PC-3 (cell line): Measurements from ENCODE around the gene USP17L19. TPM values are rescaled to one million over a fixed set of nuclear protein-coding genes. Genes with fewer than 3 reads are reported as not detected.
"Not testable (repeated sequence)": the region's sequence is repeated elsewhere in the genome, so short reads cannot be mapped to it uniquely, and the experiment has no call there.

Experiments used
- ATAC-seq: fragments of 200-7000 bp; cut with Tn5 transposase; 2 replicates; pipeline ENCODE4 v1.9.1; 2020; ENCODE audit warnings: mild to moderate bottlenecking, moderate library complexity
- BruUV-seq: library from RNA; stranded (reverse); fragments of 400-500 nt; replicated peaks from 2 replicates; lab custom pipeline; 2021; lab: Mats Ljungman, UMichigan
- CTCF ChIA-PET: fragments of 300-600 bp; sonication (Branson Sonifier 250); formaldehyde crosslinking; loops from one replicate; lab custom pipeline; 2022; ENCODE audit warnings: antibody characterized with exemption; lab: Charles Lee
- POLR2A ChIA-PET: fragments of 300-600 bp; sonication (Branson Sonifier 250); formaldehyde crosslinking; loops from one replicate; lab custom pipeline; 2022; ENCODE audit warnings: antibody characterized with exemption; ENCODE audit not compliant: unreplicated experiment; lab: Charles Lee
- DNase-seq: peaks from one replicate; pipeline ENCODE4 v3.0.0-alpha.2; 2015
- H2AFZ ChIP-seq: fragments of 300-600 bp; sonication (generic); 2 replicates; pipeline ENCODE4 v1.6.0; 2016; ENCODE audit warnings: antibody characterized with exemption, low read length
- H3F3A ChIP-seq: fragments of 300-600 bp; sonication (generic); one replicate; pipeline ENCODE4 v1.6.0; 2017; ENCODE audit warnings: antibody characterized with exemption, low read length, control low read depth, mild to moderate bottlenecking; ENCODE audit not compliant: unreplicated experiment
- H3K27ac ChIP-seq: fragments of 300-600 bp; sonication (generic); 2 replicates; pipeline ENCODE4 v1.5.1; 2016; ENCODE audit warnings: mild to moderate bottlenecking, low read length
- H3K27me3 ChIP-seq: fragments of 300-600 bp; sonication (generic); 2 replicates; pipeline ENCODE4 v1.6.1; 2016; ENCODE audit warnings: low read length, mixed read lengths
- H3K36me3 ChIP-seq: fragments of 300-600 bp; sonication (generic); 2 replicates; pipeline ENCODE4 v1.6.1; 2016; ENCODE audit warnings: low read depth, mixed run types, low read length, mixed read lengths
- H3K4me1 ChIP-seq: fragments of 300-600 bp; sonication (generic); 2 replicates; pipeline ENCODE4 v1.5.1; 2016; ENCODE audit warnings: low read length; ENCODE audit not compliant: insufficient read depth
- H3K4me2 ChIP-seq: fragments of 300-600 bp; sonication (generic); 2 replicates; pipeline ENCODE4 v1.6.0; 2016; ENCODE audit warnings: low read length
- H3K4me3 ChIP-seq: fragments of 300-600 bp; sonication (generic); 2 replicates; pipeline ENCODE4 v1.5.1; 2016; ENCODE audit warnings: mild to moderate bottlenecking, low read length, mixed read lengths
- H3K79me2 ChIP-seq: fragments of 300-600 bp; sonication (generic); 2 replicates; pipeline ENCODE4 v1.6.1; 2017; ENCODE audit warnings: low read length, mixed read lengths
- H3K9ac ChIP-seq: fragments of 300-600 bp; sonication (generic); 2 replicates; pipeline ENCODE4 v1.6.0; 2016; ENCODE audit warnings: mild to moderate bottlenecking, low read length
- H3K9me2 ChIP-seq: fragments of 300-600 bp; sonication (generic); replicated peaks from 2 replicates; pipeline ENCODE4 v1.6.1; 2016; ENCODE audit warnings: mixed run types, low read length, mixed read lengths
- H3K9me3 ChIP-seq: fragments of 300-600 bp; sonication (generic); 2 replicates; pipeline ENCODE4 v1.6.1; 2016; ENCODE audit warnings: low read length, mixed read lengths
- H4K20me1 ChIP-seq: fragments of 300-600 bp; sonication (generic); 2 replicates; pipeline ENCODE4 v1.6.1; 2016; ENCODE audit warnings: low read length, mixed read lengths
- intact Hi-C: fragments of 100-400 bp; cut with micrococcal nuclease; formaldehyde crosslinking; loops from 2 replicates; pipeline ENCODE4 v1.9.0; 2023
- total RNA-seq: library from RNA; depleted of rRNA; stranded (reverse); fragments of >200 nt; gene quantifications from 2 replicates; pipeline ENCODE4 v1.2.3, GENCODE V29; 2014

USP17L19 gene
- total RNA-seq, 1 experiment from 2014 or later: not detected

- POLR2A ChIA-PET, H3K9ac ChIP-seq, BruUV-seq, H3K27me3 ChIP-seq, intact Hi-C loops, H3K4me2 ChIP-seq, H3K4me3 ChIP-seq, H3K4me1 ChIP-seq, H3K36me3 ChIP-seq, H2AFZ ChIP-seq, H3K9me2 ChIP-seq, CTCF ChIA-PET, H3K9me3 ChIP-seq, H4K20me1 ChIP-seq, H3F3A ChIP-seq, H3K27ac ChIP-seq, H3K79me2 ChIP-seq, ATAC-seq, DNase-seq: not testable (repeated sequence)
Observed at GRCh38 chr4:9230249-9230648, 22.9 kb upstream of the USP17L19 start.

GRCh38 chr4:9234085-9234484 lies 19.1 kb upstream of the USP17L19 start, which contains the start of gene USP17L15:
Gene USP17L15, plus strand, starts transcription at chr4:9234385. Its CDS starts 0 bp downstream, at chr4:9234385.
- H3K9me2 ChIP-seq, H3K9ac ChIP-seq, H3K79me2 ChIP-seq, ATAC-seq, H3K27ac ChIP-seq, H3K4me2 ChIP-seq, H2AFZ ChIP-seq, H3K4me3 ChIP-seq, POLR2A ChIA-PET, H3K9me3 ChIP-seq, DNase-seq, intact Hi-C loops, H3K4me1 ChIP-seq, H4K20me1 ChIP-seq, H3F3A ChIP-seq, H3K27me3 ChIP-seq, H3K36me3 ChIP-seq, BruUV-seq, CTCF ChIA-PET: not testable (repeated sequence)

DNA sequence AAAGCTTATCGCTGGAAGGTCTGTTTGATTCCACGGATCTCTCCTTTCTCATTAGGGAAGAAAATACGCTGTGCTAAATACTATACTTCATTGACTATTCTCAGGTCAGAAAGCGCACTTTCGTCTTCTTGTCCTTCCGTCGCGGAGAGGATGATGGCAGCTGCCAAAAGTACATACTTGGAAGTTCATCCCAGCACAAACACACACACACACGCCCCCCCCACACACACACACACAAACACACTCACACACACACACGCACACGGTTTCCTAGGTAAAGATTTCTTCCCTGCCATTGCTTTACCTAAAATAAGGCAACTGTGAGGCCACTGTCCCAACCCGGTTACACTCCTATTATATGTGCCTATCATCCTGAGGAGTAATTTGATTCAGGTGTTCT lies 14.7 kb upstream of the USP17L19 start:
- H3K9ac ChIP-seq, H3F3A ChIP-seq, intact Hi-C loops, BruUV-seq, H3K27ac ChIP-seq, H3K79me2 ChIP-seq, DNase-seq, H3K9me2 ChIP-seq, POLR2A ChIA-PET, H2AFZ ChIP-seq, H3K36me3 ChIP-seq, H3K4me2 ChIP-seq, H3K27me3 ChIP-seq, H3K9me3 ChIP-seq, CTCF ChIA-PET, H3K4me3 ChIP-seq, ATAC-seq, H4K20me1 ChIP-seq, H3K4me1 ChIP-seq: not testable (repeated sequence)

GRCh38 chr4:9243579-9243978 lies 9.6 kb upstream of the USP17L19 start, which contains the start of gene USP17L17:
Gene USP17L17, plus strand, starts transcription at chr4:9243879. Its CDS starts 0 bp downstream, at chr4:9243879.
- H3K4me1 ChIP-seq, intact Hi-C loops, H3F3A ChIP-seq, H3K4me2 ChIP-seq, ATAC-seq, BruUV-seq, H3K36me3 ChIP-seq, POLR2A ChIA-PET, H3K27me3 ChIP-seq, H3K9me3 ChIP-seq, H2AFZ ChIP-seq, H3K4me3 ChIP-seq, DNase-seq, H3K9me2 ChIP-seq, H3K27ac ChIP-seq, H3K9ac ChIP-seq, H3K79me2 ChIP-seq, H4K20me1 ChIP-seq, CTCF ChIA-PET: not testable (repeated sequence)

- H3K4me1 ChIP-seq, H3K79me2 ChIP-seq, H3K36me3 ChIP-seq, POLR2A ChIA-PET, H2AFZ ChIP-seq, ATAC-seq, H3K9me2 ChIP-seq, H3K4me3 ChIP-seq, H3K27ac ChIP-seq, H3F3A ChIP-seq, DNase-seq, H4K20me1 ChIP-seq, H3K9ac ChIP-seq, H3K27me3 ChIP-seq, CTCF ChIA-PET, intact Hi-C loops, BruUV-seq, H3K9me3 ChIP-seq, H3K4me2 ChIP-seq: not testable (repeated sequence)
Observed at GRCh38 chr4:9247953-9248680, 5.1 kb upstream of the USP17L19 start, which contains the start of gene USP17L18. Gene USP17L18, plus strand, starts transcription at chr4:9248630. Its CDS starts 0 bp downstream, at chr4:9248630.

GRCh38 chr4:9257824-9258223 lies 4.6 kb downstream of the USP17L19 start, which contains the start of gene USP17L20:
Gene USP17L20, plus strand, starts transcription at chr4:9258124. Its CDS starts 0 bp downstream, at chr4:9258124.
- ATAC-seq, H3K36me3 ChIP-seq, H3K4me1 ChIP-seq, DNase-seq, intact Hi-C loops, H3K4me2 ChIP-seq, H3K79me2 ChIP-seq, H3F3A ChIP-seq, CTCF ChIA-PET, BruUV-seq, H2AFZ ChIP-seq, H3K9me3 ChIP-seq, H3K9me2 ChIP-seq, H3K4me3 ChIP-seq, H3K9ac ChIP-seq, POLR2A ChIA-PET, H4K20me1 ChIP-seq, H3K27ac ChIP-seq, H3K27me3 ChIP-seq: not testable (repeated sequence)
